DMS153 treated with DMSO at 0.1 percent for 48 hours (cell line): ENCODE results near the gene P2RY4.
"Not testable (repeated sequence)": the region's sequence is repeated elsewhere in the genome, so short reads cannot be mapped to it uniquely, and the experiment has no call there.

Source experiments
- DNase-seq: peaks from one replicate; lab custom pipeline; 2025; ENCODE audit not compliant: unreplicated experiment; lab: John Stamatoyannopoulos, UW

Gene P2RY4

DNA sequence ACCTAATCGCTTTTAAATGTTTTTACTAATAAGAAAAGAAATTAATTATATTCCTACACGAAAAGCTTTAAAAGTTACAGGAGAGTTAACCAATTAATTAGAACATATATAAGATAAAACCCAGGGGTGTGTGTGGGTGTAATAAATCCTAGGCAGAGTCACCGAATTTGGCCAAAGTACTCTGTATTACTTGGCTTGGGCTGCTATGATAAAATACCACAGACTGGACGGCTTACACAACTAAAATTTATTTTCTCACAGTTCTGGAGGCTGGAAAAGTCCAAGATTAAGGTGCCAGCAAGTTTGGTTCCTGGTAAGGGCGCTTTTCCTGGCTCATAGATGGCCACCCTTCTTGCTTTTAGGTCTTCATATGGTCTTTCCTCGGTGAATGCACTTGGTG is 15.1 kb downstream of the P2RY4 start:
- no peak for DNase-seq

GRCh38 chrX:70243601-70244000 is 16.4 kb downstream of the P2RY4 start:
- not testable (repeated sequence) for DNase-seq

- no peak for DNase-seq
These were observed 18.5 kb downstream of the P2RY4 start for GRCh38 chrX:70241501-70241900.

- no peak for DNase-seq
These were observed 19.3 kb downstream of the P2RY4 start for GRCh38 chrX:70240751-70241150.

GRCh38 chrX:70234355-70234754 is 25.6 kb downstream of the P2RY4 start, which contains the start of gene AWAT1:
AWAT1 (plus strand) TSS chrX:70234655; CDS start chrX:70234696, 41 bp downstream.
- DNase-seq: no peak

DNA sequence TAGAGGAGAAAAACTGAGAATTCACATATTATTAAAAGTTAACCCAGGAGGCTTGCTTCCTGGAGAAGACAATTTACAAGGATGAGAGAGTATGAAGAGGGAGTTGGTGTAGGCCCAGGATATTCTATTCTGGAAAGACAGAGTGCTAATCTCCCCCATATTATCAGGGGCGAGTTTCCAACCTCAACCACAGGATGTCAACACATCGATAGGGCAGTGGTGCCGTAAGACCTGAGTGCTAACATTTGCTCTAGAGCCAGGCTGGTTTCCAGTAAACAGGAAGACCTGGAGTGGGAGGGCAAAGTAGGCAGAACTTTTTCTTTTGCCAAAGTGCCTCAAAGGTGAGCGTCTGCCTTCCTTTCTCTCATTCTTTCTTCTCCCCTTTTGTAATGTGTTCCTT is 28.3 kb downstream of the P2RY4 start:
- DNase-seq: no peak

- DNase-seq: no peak
These were observed 33.3 kb downstream of the P2RY4 start for GRCh38 chrX:70226687-70227086.

- DNase-seq: no peak
These were observed 34.0 kb downstream of the P2RY4 start for GRCh38 chrX:70226048-70226447.

DNA sequence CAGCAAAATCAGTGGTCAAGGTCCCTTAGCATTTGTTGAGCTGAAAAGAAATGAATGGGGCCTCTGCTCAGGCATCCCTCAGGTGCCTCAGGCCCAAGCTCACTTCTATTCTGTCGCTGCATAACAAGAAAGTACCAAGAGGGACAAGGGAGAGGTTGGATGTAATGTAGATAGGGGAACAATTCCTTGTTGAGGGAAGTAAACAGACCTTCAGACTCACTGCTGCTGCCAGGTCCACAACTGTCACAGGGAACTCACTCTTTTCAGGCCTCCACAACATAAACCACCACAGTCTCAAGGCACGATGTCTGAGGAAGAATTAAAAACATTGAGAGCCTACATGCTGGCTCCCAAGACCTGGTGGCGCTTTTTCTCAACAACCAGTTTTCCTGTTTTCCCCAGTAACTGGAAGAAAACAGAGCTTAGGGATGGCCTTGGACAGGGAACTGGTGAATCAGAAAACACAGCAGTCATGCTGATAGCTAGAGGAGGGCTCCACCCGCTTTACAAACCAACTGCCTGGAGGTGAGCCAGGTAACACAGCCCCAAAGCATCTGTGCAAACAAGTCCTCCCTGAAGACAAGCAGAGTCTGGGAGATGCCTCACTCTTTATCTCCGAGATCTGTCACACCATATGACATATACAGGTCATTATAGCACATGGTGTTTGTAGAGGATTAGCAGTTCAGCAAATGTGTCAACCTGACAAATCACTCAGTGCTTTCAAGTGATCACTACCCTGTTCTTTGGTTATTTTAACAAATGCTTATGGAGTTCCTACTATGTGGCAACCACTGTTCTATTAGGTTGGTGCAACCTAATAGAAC is 39.9 kb downstream of the P2RY4 start:
- DNase-seq: peak; percentile 45

DNA sequence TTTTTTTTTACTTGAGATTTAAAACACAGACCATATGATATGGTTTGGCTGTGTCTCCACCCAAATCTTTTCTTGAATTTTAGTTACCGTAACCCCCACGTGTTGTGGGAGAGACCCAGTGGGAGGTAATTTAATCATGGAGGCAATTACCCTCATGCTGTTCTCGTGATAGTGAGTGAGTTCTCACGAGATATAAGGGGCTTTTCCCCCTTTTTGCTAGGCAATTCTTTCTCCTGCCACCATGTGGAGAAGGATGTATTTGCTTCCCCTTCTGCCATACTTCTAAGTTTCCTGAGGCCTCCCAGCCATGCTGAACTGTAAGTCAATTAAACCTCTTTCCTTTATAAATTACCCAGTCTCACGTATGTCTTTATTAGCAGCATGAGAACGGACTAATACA is 50.4 kb downstream of the P2RY4 start:
- DNase-seq: not testable (repeated sequence)

DNA sequence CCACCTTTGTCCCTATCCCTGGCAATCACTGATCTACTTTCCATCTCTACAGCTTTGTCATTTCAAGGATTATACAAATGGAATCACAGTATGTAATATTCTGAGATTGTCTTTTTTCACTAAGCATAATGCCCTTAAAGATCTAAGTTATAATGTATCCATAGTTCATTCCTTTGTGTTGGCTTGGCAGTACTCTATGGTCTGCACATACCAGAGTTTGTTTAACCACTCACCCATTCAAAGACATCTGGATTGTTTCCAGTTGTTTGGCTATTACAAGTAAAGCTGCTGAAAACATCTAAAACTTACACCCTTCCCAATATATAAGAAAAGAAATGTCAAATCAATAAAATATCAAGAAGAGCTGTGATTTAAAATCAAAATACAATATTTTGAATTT is 51.5 kb downstream of the P2RY4 start:
- DNase-seq: no peak
